Endothelial cell of umbilical vein (primary cell): ENCODE measurements around the gene PAPOLA. TPM values are rescaled to one million over a fixed set of nuclear protein-coding genes. Genes with fewer than 3 reads are reported as not detected.

Source experiments
- BruUV-seq: library from RNA; stranded (reverse); fragments of 400-500 nt; replicated peaks from 2 replicates; lab custom pipeline; 2021; lab: Mats Ljungman, UMichigan
- CTCF ChIA-PET: fragments of 300-600, 350-600 bp; sonication (Branson Sonifier 250); formaldehyde crosslinking; loops from one replicate; lab custom pipeline; 2021; ENCODE audit warnings: antibody characterized with exemption, inconsistent platforms; lab: Charles Lee
- POLR2A ChIA-PET: fragments of 300-600, 350-600 bp; sonication (Branson Sonifier 250); formaldehyde crosslinking; loops from one replicate; lab custom pipeline; 2021; ENCODE audit warnings: antibody characterized with exemption, inconsistent platforms; lab: Charles Lee
- DNase-seq: peaks from one replicate; pipeline ENCODE4 v3.0.0-alpha.2; 2011; ENCODE audit warnings: low read depth, low spot score
- FAIRE-seq: peaks from 2 replicates; lab custom pipeline; 2011; peaks lifted over from hg19 to GRCh38; lab: Jason Lieb, UNC
- H2AFZ ChIP-seq: 2 replicates; pipeline ENCODE4 v1.6.0; 2012; ENCODE audit warnings: low read depth, low read length, control low read depth, inconsistent platforms
- H3K27ac ChIP-seq: 2 replicates; pipeline ENCODE4 v1.5.1; 2011; ENCODE audit warnings: low read depth, mild to moderate bottlenecking, control low read depth, low read length, moderate library complexity; ENCODE audit not compliant: insufficient read depth
- H3K27me3 ChIP-seq, 2 experiments: 2 replicates each; pipeline versions ENCODE4 v1.6.0 to v1.6.1; 2011; ENCODE audit warnings: low read length in 2 of 2, mixed read lengths in 1 of 2; ENCODE audit not compliant: control insufficient read depth in 2 of 2, insufficient read depth in 2 of 2
- H3K36me3 ChIP-seq, 2 experiments: 2 replicates in 1 of 2; 3 replicates in 1 of 2; pipeline ENCODE4 v1.5.1; 2011; ENCODE audit warnings: low read length in 2 of 2, mild to moderate bottlenecking in 1 of 2, moderate library complexity in 1 of 2; ENCODE audit not compliant: control insufficient read depth in 2 of 2, insufficient read depth in 2 of 2; ENCODE audit errors: extremely low read depth in 1 of 2
- H3K4me1 ChIP-seq: 3 replicates; pipeline ENCODE4 v1.5.1; 2011; ENCODE audit warnings: mild to moderate bottlenecking, low read length; ENCODE audit not compliant: control insufficient read depth, insufficient read depth; ENCODE audit errors: extremely low read depth
- H3K4me2 ChIP-seq: 2 replicates; pipeline ENCODE4 v1.6.1; 2011; ENCODE audit warnings: low read length, control low read depth, mixed read lengths; ENCODE audit not compliant: insufficient read depth
- H3K4me3 ChIP-seq, 3 experiments: fragments of 200-600 bp in 1 of 3; sonication (generic), shearing (Covaris generic) in 1 of 3; replicated peaks in 1 of 3; 2 replicates each; pipeline ENCODE4 v1.5.1; 2011 to 2016; ENCODE audit warnings: control low read depth in 3 of 3, low read length in 3 of 3, mild to moderate bottlenecking in 2 of 3, inconsistent platforms in 1 of 3, low read depth in 1 of 3, moderate library complexity in 1 of 3; ENCODE audit not compliant: insufficient read depth in 1 of 3
- H3K79me2 ChIP-seq: 2 replicates; pipeline ENCODE4 v1.6.0; 2012; ENCODE audit warnings: low read length, inconsistent platforms; ENCODE audit not compliant: control insufficient read depth, insufficient read depth
- H3K9ac ChIP-seq: replicated peaks from 2 replicates; pipeline ENCODE3; 2011; ENCODE audit warnings: low read length, control low read depth; ENCODE audit not compliant: insufficient read depth; ENCODE audit errors: extremely low read depth
- H3K9me1 ChIP-seq: replicated peaks from 3 replicates; pipeline ENCODE4 v1.6.0; 2011; ENCODE audit warnings: mild to moderate bottlenecking, low read length; ENCODE audit not compliant: control insufficient read depth, insufficient read depth; ENCODE audit errors: extremely low read depth
- H3K9me3 ChIP-seq: replicated peaks from 2 replicates; pipeline ENCODE4 v1.5.1; 2012; ENCODE audit warnings: low read length, inconsistent platforms; ENCODE audit not compliant: control insufficient read depth, insufficient read depth
- H4K20me1 ChIP-seq: replicated peaks from 2 replicates; pipeline ENCODE3; 2011; ENCODE audit warnings: mild to moderate bottlenecking, low read length; ENCODE audit not compliant: control insufficient read depth, insufficient read depth; ENCODE audit errors: extremely low read depth
- CTCF ChIP-seq, 2 donors: IDR thresholded peaks; 1 replicate in 1 of 2; 2 replicates in 1 of 2; pipeline ENCODE4 v1.5.1; 2011; ENCODE audit warnings: low read length in 2 of 2, mild to moderate bottlenecking in 2 of 2, moderate library complexity in 2 of 2, control low read depth in 1 of 2, inconsistent platforms in 1 of 2, low read depth in 1 of 2; ENCODE audit not compliant: insufficient read depth in 1 of 2; ENCODE audit errors: extremely low read depth in 1 of 2
- EZH2 ChIP-seq: IDR thresholded peaks from 2 replicates; pipeline ENCODE4 v1.6.1; 2012; ENCODE audit warnings: borderline replicate concordance, low read depth, mild to moderate bottlenecking, moderate library complexity, low read length, inconsistent platforms; ENCODE audit not compliant: severe bottlenecking
- FOS ChIP-seq: IDR thresholded peaks from 2 replicates; pipeline ENCODE4 v1.6.1; 2011; ENCODE audit warnings: mild to moderate bottlenecking, low read length, moderate library complexity, borderline replicate concordance; ENCODE audit not compliant: insufficient read depth
- GATA2 ChIP-seq: IDR thresholded peaks from 2 replicates; pipeline ENCODE4 v1.7.0; 2011; ENCODE audit warnings: low read depth, mild to moderate bottlenecking, moderate library complexity, mixed read lengths, low read length; ENCODE audit not compliant: insufficient read length, insufficient read depth
- JUN ChIP-seq: IDR thresholded peaks from 2 replicates; pipeline ENCODE4 v1.6.1; 2011; ENCODE audit warnings: borderline replicate concordance, low read depth; ENCODE audit not compliant: insufficient read length, insufficient read depth
- MAX ChIP-seq: IDR thresholded peaks from 2 replicates; pipeline ENCODE4 v1.6.1; 2011; ENCODE audit not compliant: insufficient read depth, insufficient read length
- MYC ChIP-seq: IDR thresholded peaks from one replicate; pipeline ENCODE4 v1.6.1; 2011; ENCODE audit warnings: mild to moderate bottlenecking, low read depth, low read length
- POLR2A ChIP-seq: IDR thresholded peaks from 2 replicates; pipeline ENCODE4 v1.6.1; 2012; ENCODE audit warnings: low read depth, mild to moderate bottlenecking, control low read depth, low read length
- POLR2AphosphoS5 ChIP-seq: IDR thresholded peaks from 2 replicates; pipeline ENCODE4 v1.6.1; 2012; ENCODE audit warnings: low read depth, mild to moderate bottlenecking, control low read depth, low read length, moderate library complexity; ENCODE audit not compliant: insufficient read depth
- dilution Hi-C: fragments of 300-500 bp; cut with MboI; formaldehyde crosslinking; loops from one replicate; pipeline ENCODE4 v1.15.0; 2019; ENCODE audit warnings: low sequenced_read_pairs; ENCODE audit not compliant: extremely low pct_ligation_motif_present
- intact Hi-C: fragments of 100-400 bp; cut with micrococcal nuclease; formaldehyde crosslinking; loops from one replicate; pipeline ENCODE4 v1.10.0; 2022
- polyA plus RNA-seq, 4 experiments: library from polyadenylated mRNA; depleted of rRNA in 3 of 4; stranded (reverse) in 3 of 4; unstranded in 1 of 4; fragments of >200 nt; gene quantifications; 2 replicates each; pipeline versions ENCODE4 v1.2.1 to v1.2.3, GENCODE V29; 2011 to 2012; ENCODE audit warnings: missing spikeins in 1 of 4
- total RNA-seq: library from RNA; stranded (reverse); gene quantifications from 2 replicates; pipeline ENCODE4 v1.2.3, GENCODE V29; 2021

PAPOLA gene
- total and polyA plus RNA-seq, 2 donors (not counting 3 experiments of a cell fraction or from before 2014, with no cell fraction given): 75.4 to 184 TPM

DNA sequence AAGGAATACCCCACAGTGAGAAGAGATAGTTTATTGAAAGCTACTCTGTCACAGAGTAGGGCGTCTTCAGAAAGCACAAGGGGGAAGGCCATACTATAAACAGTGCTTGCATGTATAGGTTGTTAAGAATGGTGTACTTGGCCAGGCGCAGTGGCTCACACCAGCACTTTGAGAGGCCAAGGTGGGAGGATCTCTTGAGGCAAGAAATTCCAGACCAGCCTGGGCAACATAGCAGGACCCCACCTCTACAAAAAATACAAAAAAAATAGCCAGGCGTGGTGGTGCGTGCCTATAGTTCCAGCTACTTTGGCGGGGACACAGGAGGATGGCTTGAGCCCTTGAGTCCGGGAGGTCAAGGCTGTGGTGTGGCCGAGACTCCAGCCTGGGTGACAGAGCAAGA, 38.0 kb upstream of the PAPOLA start:
- CTCF ChIA-PET: no interaction called here
- BruUV-seq: no TSS peak

More for the DNA sequence above, 38.0 kb upstream of the PAPOLA start:
- POLR2A ChIA-PET: no interaction called here
- Histone ChIP-seq H3K79me2 (no peaks in the 10 kb centered on the region), H3K9me1 (no peaks in the 10 kb centered on the region), H3K9me3 (no peaks in the 10 kb centered on the region), H3K27ac (no peak overlapping the region), H3K27me3 (no peaks in the 10 kb centered on the region), H3K4me1 (no peaks in the 10 kb centered on the region), H3K36me3 (no peaks in the 10 kb centered on the region), H4K20me1 (no peaks in the 10 kb centered on the region), H2AFZ (no peak overlapping the region), H3K9ac (no peak overlapping the region), H3K4me3 (no peak overlapping the region), H3K4me2 (no peak overlapping the region)
- DNase-seq (no peak), FAIRE-seq (no peak)
- TF ChIP-seq JUN: no peak
- no peak for TF ChIP-seq EZH2
- no peak for TF ChIP-seq MYC
- TF ChIP-seq GATA2: no peak
- TF ChIP-seq FOS: no peak
- no peak for TF ChIP-seq CTCF (IDR thresholded peaks at IDR 0.05; ENCODE audit: extremely low read depth in 1 of 2, insufficient read depth in 1 of 2, low read depth in 1 of 2, low read length in 2 of 2)
- TF ChIP-seq POLR2A: no peak
- no peak for TF ChIP-seq POLR2AphosphoS5
- TF ChIP-seq MAX: no peak
- intact Hi-C loops: no loop called here
- dilution Hi-C loops: no loop called here
